Measurements from ENCODE around the gene ACKR3. TPM values are rescaled to one million over a fixed set of nuclear protein-coding genes. Genes with fewer than 3 reads are reported as not detected.
A peak's percentile ranks its signal among the peaks of the same experiment; 100 is the strongest.

ACKR3 gene
- total RNA-seq, 4 donors from 2014 or later = 5.9 to 29.5 (median 24.5) TPM

- no peak for DNase-seq
- Histone ChIP-seq H3K27ac (no peak overlapping the region), H3K4me3 (no peak overlapping the region), H3K4me1 (peaks cover 0 to 9% (median 0%) of the 10 kb centered on the region in 3 donors), H3K9me3 (no peaks in the 10 kb centered on the region), H3K27me3 (no peaks in the 10 kb centered on the region), H3K36me3 (no peaks in the 10 kb centered on the region)
- 78 to 95% methylated on average over 4 of the region's 4 CpGs for WGBS, 2 donors
- intact Hi-C loops (cut with DNase I) = no loop called here
- no peak for TF ChIP-seq CTCF (IDR thresholded peaks at IDR 0.05)
- TF ChIP-seq POLR2A (IDR thresholded peaks at IDR 0.05) = no peak
Observed at GRCh38 chr2:236533343-236533742, 36.3 kb upstream of the ACKR3 start.

- Histone ChIP-seq H3K27ac (no peak overlapping the region), H3K36me3 (no peaks in the 10 kb centered on the region), H3K27me3 (no peaks in the 10 kb centered on the region), H3K4me1 (peaks cover 0 to 9% (median 0%) of the 10 kb centered on the region in 3 donors), H3K9me3 (no peaks in the 10 kb centered on the region), H3K4me3 (no peak overlapping the region)
- intact Hi-C loops (cut with DNase I) = no loop called here
- no peak for TF ChIP-seq CTCF (IDR thresholded peaks at IDR 0.05)
- no peak for TF ChIP-seq POLR2A (IDR thresholded peaks at IDR 0.05)
- 36 to 48% methylated on average over 3 to 4 of the region's 5 CpGs for WGBS, 2 donors
- DNase-seq = no peak
Observed at GRCh38 chr2:236535024-236535423, 34.6 kb upstream of the ACKR3 start.

GRCh38 chr2:236536727-236537398 lies 32.8 kb upstream of the ACKR3 start:
- Histone ChIP-seq H3K27ac (no peak overlapping the region), H3K27me3 (no peaks in the 10 kb centered on the region), H3K4me1 (peaks cover 0 to 5% (median 0%) of the 10 kb centered on the region in 3 donors), H3K9me3 (no peaks in the 10 kb centered on the region), H3K36me3 (no peaks in the 10 kb centered on the region), H3K4me3 (peak overlapping the region in 1 of 4 donors; percentile 4)
- 53 to 84% methylated on average over 5 to 6 of the region's 6 CpGs for WGBS, 2 donors
- intact Hi-C loops (cut with DNase I) = no loop called here
- DNase-seq = no peak
- no peak for TF ChIP-seq CTCF (IDR thresholded peaks at IDR 0.05)
- TF ChIP-seq POLR2A (IDR thresholded peaks at IDR 0.05) = no peak

GRCh38 chr2:236538242-236538641 lies 31.4 kb upstream of the ACKR3 start:
- WGBS, 2 donors = 67 to 73% methylated on average over 3 to 5 of the region's 5 CpGs
- intact Hi-C loops (cut with DNase I) = no loop called here
- no peak for DNase-seq
- H3K4me3 ChIP-seq = peak overlapping the region in 1 of 4 donors; percentile 1
- H3K9me3 ChIP-seq = no peaks in the 10 kb centered on the region
- no peaks in the 10 kb centered on the region for H3K4me1 ChIP-seq
- no peaks in the 10 kb centered on the region for H3K27me3 ChIP-seq
- H3K27ac ChIP-seq = no peak overlapping the region
- no peaks in the 10 kb centered on the region for H3K36me3 ChIP-seq
- TF ChIP-seq CTCF (IDR thresholded peaks at IDR 0.05) (no peak), POLR2A (IDR thresholded peaks at IDR 0.05) (no peak)

- no peaks in the 10 kb centered on the region for H3K27me3 ChIP-seq
- H3K4me1 ChIP-seq = no peaks in the 10 kb centered on the region
- TF ChIP-seq CTCF (IDR thresholded peaks at IDR 0.05) (no peak), POLR2A (IDR thresholded peaks at IDR 0.05) (no peak)
Observed at GRCh38 chr2:236541008-236541562, 28.5 kb upstream of the ACKR3 start.

More at GRCh38 chr2:236541008-236541562, 28.5 kb upstream of the ACKR3 start:
- H3K27ac ChIP-seq = no peak overlapping the region
- 68 to 69% methylated on average over 4 of the region's 4 CpGs for WGBS, 2 donors
- DNase-seq = no peak
- intact Hi-C loops (cut with DNase I) = no loop called here
- no peaks in the 10 kb centered on the region for H3K36me3 ChIP-seq
- no peak overlapping the region for H3K4me3 ChIP-seq
- H3K9me3 ChIP-seq = no peaks in the 10 kb centered on the region

Data from esophagus squamous epithelium (tissue), 5 donors.